ENCODE results near the gene SHQ1.

Gene SHQ1

DNA sequence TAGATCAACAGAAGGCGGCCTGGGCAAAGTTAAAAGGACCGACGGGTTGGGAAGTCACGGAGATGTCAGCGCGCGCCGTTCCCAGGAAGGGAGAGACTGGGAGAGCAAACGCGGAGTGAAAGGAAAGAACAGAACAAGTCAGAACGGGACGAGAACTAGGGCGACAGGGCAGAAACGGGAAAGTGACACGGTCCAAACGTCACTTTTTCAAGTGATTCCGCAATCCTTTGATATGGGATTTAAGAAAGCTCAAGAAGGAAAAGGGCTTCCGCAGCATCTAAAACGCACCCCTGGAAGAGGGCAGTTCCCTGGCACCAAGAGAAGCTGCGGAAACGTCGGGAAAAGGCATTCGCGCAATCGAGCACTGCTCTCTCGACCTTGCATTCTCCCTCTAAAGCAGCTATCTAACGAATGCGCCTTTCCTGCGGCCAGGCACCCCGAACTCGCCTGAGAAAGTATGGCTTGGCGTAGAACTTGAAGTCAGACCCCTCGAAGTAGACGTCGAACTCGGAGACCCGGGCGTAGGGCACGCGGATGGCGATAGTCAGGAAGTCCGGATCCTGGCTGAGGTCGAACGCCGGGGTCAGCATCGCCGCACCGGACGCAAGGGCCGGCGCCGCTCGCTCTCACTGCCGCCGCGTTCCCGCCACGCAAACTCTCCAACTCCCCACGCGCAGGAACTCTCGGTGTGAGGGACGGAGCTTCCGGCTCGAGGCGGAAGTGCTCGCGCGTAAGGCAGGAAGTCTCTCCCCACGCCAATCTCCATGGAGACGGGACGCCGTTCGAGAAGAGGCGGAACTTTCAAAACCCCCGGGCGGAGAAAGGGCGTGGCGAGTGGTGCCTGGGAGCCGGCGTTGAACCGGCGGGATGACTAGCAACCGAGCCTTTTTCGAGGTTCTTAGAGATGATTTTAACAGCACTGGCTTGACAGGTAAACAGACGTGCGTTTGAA is at the start of gene SHQ1:
TSS of gene SHQ1 (minus strand) at position 695 of the 952 bp plus-strand sequence. CDS start at position 590, 105 bp downstream.
- Histone ChIP-seq H3K9ac (ENCODE audit: low read depth, low read length) (no peak within 1 kb of the TSS), H3K27ac (ENCODE audit: low read depth, low read length) (peak within 1 kb of the TSS; percentile 23), H3K27me3 (ENCODE audit: control insufficient read depth, insufficient read depth, low read length) (peaks cover 26% of the 10 kb centered on the region), H3K4me3 (ENCODE audit: low read depth, low read length) (peak within 1 kb of the TSS; percentile 78), H3K4me1 (ENCODE audit: control insufficient read depth, insufficient read depth, low read length) (peaks cover 7% of the 10 kb centered on the region), H3K36me3 (ENCODE audit: control insufficient read depth, insufficient read depth, low read length) (no peaks in the 10 kb centered on the region), H3K9me3 (ENCODE audit: control insufficient read depth, insufficient read depth, low read length) (no peaks in the 10 kb centered on the region)

DNA sequence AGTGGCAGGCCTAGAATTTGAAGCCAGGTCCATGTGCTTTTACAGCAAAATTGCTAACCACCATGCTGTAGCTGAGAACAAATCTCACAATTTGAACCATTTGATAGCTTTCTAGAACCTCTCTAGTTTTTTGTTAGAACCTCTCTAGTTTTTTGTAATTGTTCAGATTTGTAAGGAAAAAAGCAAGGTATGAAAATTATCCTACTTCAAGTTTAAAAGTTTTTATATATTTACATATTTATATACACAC is 49.4 kb upstream of the SHQ1 start:
- Histone ChIP-seq H3K9me3 (ENCODE audit: control insufficient read depth, insufficient read depth, low read length) (no peaks in the 10 kb centered on the region), H3K4me3 (ENCODE audit: low read depth, low read length) (no peak overlapping the region), H3K36me3 (ENCODE audit: control insufficient read depth, insufficient read depth, low read length) (no peaks in the 10 kb centered on the region), H3K27ac (ENCODE audit: low read depth, low read length) (no peak overlapping the region), H3K9ac (ENCODE audit: low read depth, low read length) (no peak overlapping the region), H3K4me1 (ENCODE audit: control insufficient read depth, insufficient read depth, low read length) (peaks cover 3% of the 10 kb centered on the region; the same call in 1 of the 2 replicates), H3K27me3 (ENCODE audit: control insufficient read depth, insufficient read depth, low read length) (no peaks in the 10 kb centered on the region)

DNA sequence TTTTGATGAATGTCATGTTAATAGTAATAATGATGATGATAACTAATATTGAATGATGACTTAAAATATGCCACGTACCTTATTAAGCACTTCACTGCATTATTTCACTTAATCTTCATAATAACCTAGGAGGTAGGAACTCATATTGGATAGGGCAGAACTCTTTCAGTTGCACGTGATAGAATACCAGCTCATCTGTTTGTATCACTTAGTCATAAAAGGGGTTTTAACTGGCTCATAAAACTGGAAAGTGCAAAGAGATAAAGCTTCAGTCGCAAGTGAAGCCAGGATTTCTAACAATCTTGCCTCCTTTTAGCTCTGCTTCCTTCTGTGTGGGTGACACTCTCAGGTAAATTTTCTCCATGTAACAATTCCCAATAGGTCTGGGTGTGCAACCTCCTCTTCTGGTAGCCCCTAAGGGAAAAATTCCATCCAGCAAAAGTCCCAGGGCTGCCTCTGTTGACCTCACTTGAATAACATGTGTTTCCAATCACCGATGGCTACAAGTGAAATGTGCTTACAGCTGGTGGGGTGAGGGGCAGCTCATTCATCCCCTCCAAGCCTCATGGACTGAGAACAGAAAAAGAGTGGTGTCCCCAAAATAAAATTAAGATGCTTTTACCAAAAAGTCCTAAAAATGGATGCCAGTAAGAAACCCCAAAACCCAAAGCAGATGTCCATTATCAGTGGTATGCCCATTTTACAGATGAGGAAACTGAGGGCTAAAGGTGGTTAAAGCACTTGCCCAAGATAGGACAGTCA is 48.9 kb upstream of the SHQ1 start:
- H3K27me3 ChIP-seq (ENCODE audit: control insufficient read depth, insufficient read depth, low read length): no peaks in the 10 kb centered on the region
- H3K27ac ChIP-seq (ENCODE audit: low read depth, low read length): no peak overlapping the region
- peaks cover 3% of the 10 kb centered on the region; the same call in 1 of the 2 replicates for H3K4me1 ChIP-seq (ENCODE audit: control insufficient read depth, insufficient read depth, low read length)
- H3K9ac ChIP-seq (ENCODE audit: low read depth, low read length): no peak overlapping the region
- no peaks in the 10 kb centered on the region for H3K36me3 ChIP-seq (ENCODE audit: control insufficient read depth, insufficient read depth, low read length)
- no peak overlapping the region for H3K4me3 ChIP-seq (ENCODE audit: low read depth, low read length)
- H3K9me3 ChIP-seq (ENCODE audit: control insufficient read depth, insufficient read depth, low read length): no peaks in the 10 kb centered on the region

DNA sequence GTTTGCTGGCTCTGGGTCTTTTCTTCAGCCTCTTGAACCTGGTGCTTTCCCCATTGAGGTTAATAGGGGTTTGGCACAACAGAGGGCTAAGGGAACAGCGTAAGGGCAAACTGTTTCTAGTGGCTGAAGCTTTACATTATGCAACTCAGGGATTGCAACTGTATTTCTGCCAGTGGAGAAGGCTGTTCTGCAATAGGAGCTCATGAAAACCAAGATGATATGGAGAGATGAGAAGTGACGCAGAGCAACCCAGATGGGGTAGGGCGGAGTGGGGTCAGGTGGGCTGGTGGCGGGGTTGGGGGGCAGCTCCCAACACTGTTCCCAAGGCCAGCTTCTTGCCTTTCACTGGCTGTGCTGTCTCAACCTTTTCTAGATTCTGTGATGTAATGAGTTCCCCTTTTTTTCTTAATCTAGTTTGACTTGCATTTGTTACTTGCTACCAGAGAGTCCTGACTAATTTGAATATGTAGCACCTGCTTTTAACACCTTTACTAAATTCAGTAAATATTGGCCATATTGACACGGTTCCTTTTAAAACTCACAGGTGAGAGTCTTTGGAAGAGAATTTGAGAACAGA is 46.8 kb upstream of the SHQ1 start:
- H3K9ac ChIP-seq (ENCODE audit: low read depth, low read length): no peak overlapping the region
- H3K27me3 ChIP-seq (ENCODE audit: control insufficient read depth, insufficient read depth, low read length): peaks cover 16% of the 10 kb centered on the region
- H3K4me3 ChIP-seq (ENCODE audit: low read depth, low read length): no peak overlapping the region
- H3K36me3 ChIP-seq (ENCODE audit: control insufficient read depth, insufficient read depth, low read length): no peaks in the 10 kb centered on the region
- no peaks in the 10 kb centered on the region for H3K9me3 ChIP-seq (ENCODE audit: control insufficient read depth, insufficient read depth, low read length)
- peaks cover 3% of the 10 kb centered on the region; the same call in 1 of the 2 replicates for H3K4me1 ChIP-seq (ENCODE audit: control insufficient read depth, insufficient read depth, low read length)
- H3K27ac ChIP-seq (ENCODE audit: low read depth, low read length): no peak overlapping the region

DNA sequence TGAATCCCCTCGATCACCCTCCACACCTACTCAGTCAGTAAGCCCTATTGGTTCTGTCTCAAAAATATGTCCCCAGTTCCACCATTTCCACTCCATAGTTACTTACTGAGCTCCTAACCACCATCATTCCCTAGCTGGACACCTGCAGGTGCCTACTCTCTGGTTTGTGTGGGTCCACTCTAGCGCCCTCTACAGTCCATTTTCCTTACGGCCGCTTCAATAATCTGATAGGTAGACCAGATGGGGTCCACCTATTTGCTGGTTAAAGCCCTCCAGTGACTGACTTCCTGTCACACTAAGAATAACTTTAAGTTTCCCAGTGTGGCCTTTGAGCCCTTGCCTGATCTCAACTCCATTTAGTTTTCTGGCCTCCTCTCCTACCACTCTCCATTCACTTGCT is 44.6 kb upstream of the SHQ1 start:
- Histone ChIP-seq H3K36me3 (ENCODE audit: control insufficient read depth, insufficient read depth, low read length) (no peaks in the 10 kb centered on the region), H3K4me1 (ENCODE audit: control insufficient read depth, insufficient read depth, low read length) (peaks cover 10% of the 10 kb centered on the region), H3K27me3 (ENCODE audit: control insufficient read depth, insufficient read depth, low read length) (peaks cover 34% of the 10 kb centered on the region)

DNA sequence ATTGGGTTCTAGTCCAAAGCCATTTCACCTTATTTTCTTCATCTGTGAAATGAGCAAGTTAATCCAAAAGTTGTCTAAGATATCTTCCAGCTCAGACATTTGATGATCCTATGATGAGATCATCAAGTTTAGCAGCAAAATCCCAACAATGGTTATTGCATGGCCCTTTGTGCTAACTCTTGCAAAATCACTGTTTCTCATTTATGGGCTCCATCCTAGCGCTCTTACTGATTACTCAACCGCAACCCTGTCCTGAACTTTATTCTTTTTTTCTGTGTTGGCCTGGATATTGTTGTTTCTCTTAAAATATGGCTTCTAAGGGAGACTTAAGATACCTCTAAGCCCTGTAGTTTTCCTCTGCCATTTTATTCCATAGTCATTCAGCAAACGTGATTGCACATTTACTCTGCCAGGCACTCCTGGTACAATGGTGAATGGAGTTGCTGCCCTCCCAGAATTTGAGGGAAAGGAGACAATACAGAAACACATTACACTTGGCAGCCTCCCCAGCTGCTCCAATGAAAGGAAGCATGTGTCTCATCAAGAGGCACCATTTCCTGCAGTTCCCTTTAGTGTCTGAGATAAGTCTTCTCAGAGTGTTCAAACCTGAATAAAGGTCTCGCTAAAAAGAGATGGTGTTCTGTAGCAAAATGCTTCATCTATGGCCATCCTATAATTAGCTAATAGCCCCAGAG is 44.0 kb upstream of the SHQ1 start:
- Histone ChIP-seq H3K27me3 (ENCODE audit: control insufficient read depth, insufficient read depth, low read length) (peaks cover 39% of the 10 kb centered on the region), H3K4me1 (ENCODE audit: control insufficient read depth, insufficient read depth, low read length) (peaks cover 15% of the 10 kb centered on the region), H3K9ac (ENCODE audit: low read depth, low read length) (no peak overlapping the region), H3K27ac (ENCODE audit: low read depth, low read length) (no peak overlapping the region), H3K9me3 (ENCODE audit: control insufficient read depth, insufficient read depth, low read length) (no peaks in the 10 kb centered on the region), H3K4me3 (ENCODE audit: low read depth, low read length) (no peak overlapping the region), H3K36me3 (ENCODE audit: control insufficient read depth, insufficient read depth, low read length) (no peaks in the 10 kb centered on the region)

More for the DNA sequence above, 44.6 kb upstream of the SHQ1 start:
- H3K9me3 ChIP-seq (ENCODE audit: control insufficient read depth, insufficient read depth, low read length): no peaks in the 10 kb centered on the region
- H3K9ac ChIP-seq (ENCODE audit: low read depth, low read length): no peak overlapping the region
- H3K27ac ChIP-seq (ENCODE audit: low read depth, low read length): no peak overlapping the region
- H3K4me3 ChIP-seq (ENCODE audit: low read depth, low read length): no peak overlapping the region

DNA sequence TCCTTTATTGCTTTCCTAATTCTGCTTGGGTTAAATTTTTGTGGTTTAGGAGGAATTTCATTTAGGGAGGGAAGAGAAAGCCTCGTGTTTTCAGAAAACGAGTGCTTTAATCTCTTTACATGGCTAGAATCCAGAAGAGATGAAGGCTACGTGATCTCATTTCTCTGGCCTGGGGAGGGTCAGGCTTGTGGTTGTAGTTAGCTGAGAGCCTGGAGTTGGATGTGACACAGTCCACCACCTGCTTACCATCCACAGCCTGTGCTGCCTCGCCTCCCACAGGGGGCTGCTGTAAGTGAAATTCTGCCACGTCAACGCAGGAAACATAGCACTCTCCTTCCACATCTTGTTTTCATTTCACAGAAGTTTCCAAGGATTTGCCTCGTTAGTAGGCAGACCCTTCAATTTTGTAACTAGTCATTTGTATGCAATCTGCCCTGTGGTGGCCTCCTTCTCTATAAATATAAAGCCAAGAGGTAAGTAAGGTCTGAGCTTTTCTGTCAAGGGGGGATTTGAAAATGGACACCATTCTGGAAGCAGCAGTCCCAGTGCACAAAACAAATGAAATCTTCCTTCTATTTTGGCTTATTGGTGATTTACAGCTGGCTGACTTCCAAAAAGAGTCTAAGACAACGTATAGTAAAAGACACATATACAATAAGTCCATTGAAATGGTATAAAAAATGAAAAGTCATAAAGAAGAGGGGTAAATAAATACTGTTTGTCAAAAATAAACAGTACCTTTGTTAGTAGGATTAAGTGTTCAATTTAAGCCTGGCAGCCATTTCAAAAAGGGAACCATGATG is 43.0 kb upstream of the SHQ1 start:
- no peaks in the 10 kb centered on the region for H3K36me3 ChIP-seq (ENCODE audit: control insufficient read depth, insufficient read depth, low read length)
- peaks cover 18% of the 10 kb centered on the region for H3K4me1 ChIP-seq (ENCODE audit: control insufficient read depth, insufficient read depth, low read length)
- H3K4me3 ChIP-seq (ENCODE audit: low read depth, low read length): no peak overlapping the region
- no peak overlapping the region for H3K9ac ChIP-seq (ENCODE audit: low read depth, low read length)
- peaks cover 45% of the 10 kb centered on the region for H3K27me3 ChIP-seq (ENCODE audit: control insufficient read depth, insufficient read depth, low read length)
- no peak overlapping the region for H3K27ac ChIP-seq (ENCODE audit: low read depth, low read length)
- H3K9me3 ChIP-seq (ENCODE audit: control insufficient read depth, insufficient read depth, low read length): no peaks in the 10 kb centered on the region

DNA sequence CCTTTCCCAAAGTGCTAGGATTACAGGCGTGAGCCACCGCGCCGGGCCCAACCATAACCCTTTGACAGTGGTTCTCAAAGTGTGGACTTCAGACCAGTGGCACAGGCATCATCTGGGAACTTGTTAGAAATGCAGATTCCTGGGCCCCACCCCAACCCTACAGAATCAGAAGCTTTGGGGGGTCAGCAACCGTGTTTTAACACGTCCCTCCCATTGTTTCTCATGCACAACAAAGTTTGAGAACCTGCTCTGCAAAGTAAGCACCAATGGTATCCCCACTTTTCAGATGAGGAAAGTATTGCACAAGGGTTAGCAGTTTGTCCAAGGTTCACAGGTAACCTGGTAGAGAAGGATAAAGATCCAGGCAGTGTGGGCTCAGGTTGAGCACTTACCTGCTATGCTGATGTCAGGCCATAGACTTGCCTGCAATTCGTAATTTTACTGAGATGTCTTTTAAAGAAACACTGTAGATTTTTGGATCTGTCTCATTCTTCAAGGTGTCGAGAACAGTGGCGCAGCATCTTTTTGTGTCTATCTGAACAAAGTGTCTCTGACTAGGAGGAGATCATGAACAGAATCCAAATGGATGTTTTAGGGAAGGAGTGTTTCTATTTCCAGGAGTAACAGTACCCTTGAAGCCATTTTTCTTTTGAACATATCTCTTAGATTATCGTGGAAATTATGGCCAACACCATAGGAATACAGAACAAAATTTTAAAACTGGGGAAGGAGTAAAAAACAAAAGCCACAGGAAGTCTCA is 42.1 kb upstream of the SHQ1 start:
- peaks cover 45% of the 10 kb centered on the region for H3K27me3 ChIP-seq (ENCODE audit: control insufficient read depth, insufficient read depth, low read length)
- H3K9me3 ChIP-seq (ENCODE audit: control insufficient read depth, insufficient read depth, low read length): no peaks in the 10 kb centered on the region
- no peak overlapping the region for H3K27ac ChIP-seq (ENCODE audit: low read depth, low read length)
- H3K9ac ChIP-seq (ENCODE audit: low read depth, low read length): no peak overlapping the region
- H3K4me1 ChIP-seq (ENCODE audit: control insufficient read depth, insufficient read depth, low read length): peaks cover 18% of the 10 kb centered on the region
- no peak overlapping the region for H3K4me3 ChIP-seq (ENCODE audit: low read depth, low read length)
- H3K36me3 ChIP-seq (ENCODE audit: control insufficient read depth, insufficient read depth, low read length): no peaks in the 10 kb centered on the region

DNA sequence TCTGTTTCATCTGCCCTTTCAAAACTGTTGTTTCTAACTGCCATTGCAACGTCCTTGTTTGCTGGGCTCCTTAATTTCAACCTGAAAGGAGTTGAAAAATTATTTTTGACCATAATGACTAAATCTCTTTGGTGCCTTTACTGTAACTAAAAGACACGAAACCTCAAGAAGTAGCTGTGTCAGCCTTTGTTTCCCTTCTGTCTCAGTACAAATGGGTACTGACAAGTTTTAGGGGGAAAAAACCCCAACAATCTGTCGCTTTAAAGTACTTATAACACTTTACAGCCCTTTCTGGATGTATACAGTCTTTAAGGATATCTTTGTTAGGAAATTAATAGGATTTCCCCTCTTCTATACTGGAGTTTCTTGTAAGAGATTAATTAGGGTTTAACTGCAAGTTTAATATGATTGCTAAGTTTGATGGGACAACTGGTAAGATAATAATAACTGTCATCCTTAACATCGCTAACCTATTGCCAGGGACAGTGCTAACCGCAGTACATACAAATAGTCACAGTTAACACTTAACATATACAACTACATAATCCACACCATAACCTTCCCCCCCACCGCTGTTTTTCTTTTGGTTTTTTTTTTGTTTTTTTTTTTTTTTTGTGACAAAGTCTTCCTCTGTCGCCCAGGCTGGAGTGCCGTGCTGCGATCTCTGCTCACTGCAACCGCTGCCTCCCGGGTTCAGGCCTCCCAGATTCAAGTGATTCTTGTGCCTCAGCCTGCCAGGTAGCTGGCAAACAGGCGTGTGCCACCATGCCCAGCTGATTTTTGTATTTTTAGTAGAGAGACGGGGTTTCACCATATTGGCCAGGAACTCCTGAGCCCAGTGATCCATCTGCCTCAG is 41.3 kb upstream of the SHQ1 start:
- H3K36me3 ChIP-seq (ENCODE audit: control insufficient read depth, insufficient read depth, low read length): no peaks in the 10 kb centered on the region
- peaks cover 45% of the 10 kb centered on the region for H3K27me3 ChIP-seq (ENCODE audit: control insufficient read depth, insufficient read depth, low read length)
- peak overlapping the region; percentile 71; the same call in 1 of the 2 replicates for H3K4me3 ChIP-seq (ENCODE audit: low read depth, low read length)
- peak overlapping the region; percentile 21 for H3K27ac ChIP-seq (ENCODE audit: low read depth, low read length)
- no peak overlapping the region for H3K9ac ChIP-seq (ENCODE audit: low read depth, low read length)
- peaks cover 18% of the 10 kb centered on the region for H3K4me1 ChIP-seq (ENCODE audit: control insufficient read depth, insufficient read depth, low read length)
- no peaks in the 10 kb centered on the region for H3K9me3 ChIP-seq (ENCODE audit: control insufficient read depth, insufficient read depth, low read length)
